Ishikawa (cell line): ENCODE results near the gene AKIP1.

Experiments used
- CEBPB ChIP-seq: IDR thresholded peaks from 2 replicates; pipeline ENCODE4 v1.6.1; 2012
- CREB1 ChIP-seq: IDR thresholded peaks from 2 replicates; pipeline ENCODE4 v1.6.1; 2012; ENCODE audit warnings: low read depth
- EGR1 ChIP-seq: IDR thresholded peaks from 2 replicates; pipeline ENCODE4 v1.6.1; 2012
- EP300 ChIP-seq: IDR thresholded peaks from 2 replicates; pipeline ENCODE4 v1.6.1; 2012; ENCODE audit warnings: borderline replicate concordance
- FOXM1 ChIP-seq: IDR thresholded peaks from 2 replicates; pipeline ENCODE4 v1.6.1; 2012; ENCODE audit warnings: low read depth, borderline replicate concordance
- NFIC ChIP-seq: IDR thresholded peaks from 2 replicates; pipeline ENCODE4 v1.6.1; 2012
- RAD21 ChIP-seq: IDR thresholded peaks from 2 replicates; pipeline ENCODE4 v1.6.1; 2012; ENCODE audit warnings: low read depth
- TAF1 ChIP-seq: IDR thresholded peaks from 2 replicates; pipeline ENCODE4 v1.6.1; 2012; ENCODE audit warnings: low read depth, mild to moderate bottlenecking
- TCF12 ChIP-seq: IDR thresholded peaks from 2 replicates; pipeline ENCODE4 v1.6.1; 2012; ENCODE audit warnings: low read depth
- TEAD4 ChIP-seq: IDR thresholded peaks from 2 replicates; pipeline ENCODE4 v1.6.1; 2012
- YY1 ChIP-seq: IDR thresholded peaks from 2 replicates; pipeline ENCODE4 v1.6.1; 2012; ENCODE audit warnings: low read depth
- ZBTB7A ChIP-seq: IDR thresholded peaks from 2 replicates; pipeline ENCODE4 v1.6.1; 2012; ENCODE audit warnings: low read depth
- TF ChIP-seq, protein P1 (sequence below): IDR thresholded peaks from 2 replicates; pipeline ENCODE4 v1.6.1; 2012
- TF ChIP-seq, protein P2 (sequence below): IDR thresholded peaks from 2 replicates; pipeline ENCODE4 v1.6.1; 2012
- TF ChIP-seq, protein P3 (sequence below): IDR thresholded peaks from 2 replicates; pipeline ENCODE4 v1.6.1; 2012; ENCODE audit warnings: low read depth, mild to moderate bottlenecking

AKIP1 gene, protein sequence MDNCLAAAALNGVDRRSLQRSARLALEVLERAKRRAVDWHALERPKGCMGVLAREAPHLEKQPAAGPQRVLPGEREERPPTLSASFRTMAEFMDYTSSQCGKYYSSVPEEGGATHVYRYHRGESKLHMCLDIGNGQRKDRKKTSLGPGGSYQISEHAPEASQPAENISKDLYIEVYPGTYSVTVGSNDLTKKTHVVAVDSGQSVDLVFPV

DNA sequence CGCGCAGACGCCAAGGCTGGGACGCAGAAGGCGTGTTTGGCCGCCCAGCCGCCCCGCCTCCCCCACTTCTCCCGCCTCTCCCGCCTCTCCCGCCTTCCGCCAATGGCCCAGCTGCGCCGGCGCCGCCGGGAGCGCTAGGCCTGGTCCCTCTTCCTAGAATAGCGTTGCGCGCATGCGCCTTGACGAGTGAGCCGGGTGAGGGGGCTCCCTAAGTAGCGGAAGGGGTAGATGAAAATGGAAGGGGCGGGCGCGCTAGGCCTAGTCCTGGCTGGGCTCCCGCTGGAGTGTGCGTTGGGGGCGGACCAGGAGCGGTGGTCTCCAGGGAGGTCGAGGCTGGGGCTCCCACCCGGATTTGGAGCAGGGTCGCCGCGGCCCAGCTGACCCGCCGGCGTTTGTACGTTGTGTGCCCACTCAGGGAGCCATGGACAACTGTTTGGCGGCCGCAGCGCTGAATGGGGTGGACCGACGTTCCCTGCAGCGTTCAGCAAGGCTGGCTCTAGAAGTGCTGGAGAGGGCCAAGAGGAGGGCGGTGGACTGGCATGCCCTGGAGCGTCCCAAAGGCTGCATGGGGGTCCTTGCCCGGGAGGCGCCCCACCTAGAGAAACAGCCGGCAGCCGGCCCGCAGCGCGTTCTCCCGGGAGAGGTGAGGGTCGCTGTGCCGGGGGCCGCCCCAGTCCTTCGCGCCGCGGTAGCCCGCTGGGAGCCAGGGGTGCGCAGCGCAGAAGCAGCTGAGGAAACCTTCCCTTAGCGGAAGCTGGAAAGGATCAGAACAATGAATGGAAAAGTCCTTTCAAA lies at the start of gene AKIP1:
Gene AKIP1 (plus strand): TSS at position 161 of the 795 bp plus-strand sequence. CDS start 261 bp downstream, at position 422.
- TF ChIP-seq TEAD4 (no peak), TAF1 (peak; percentile 60), ZBTB7A (peak; percentile 96)
- TF ChIP-seq, protein P1, sequence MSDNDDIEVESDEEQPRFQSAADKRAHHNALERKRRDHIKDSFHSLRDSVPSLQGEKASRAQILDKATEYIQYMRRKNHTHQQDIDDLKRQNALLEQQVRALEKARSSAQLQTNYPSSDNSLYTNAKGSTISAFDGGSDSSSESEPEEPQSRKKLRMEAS = peak; percentile 45; the same call in 1 of the 2 replicates

DNA sequence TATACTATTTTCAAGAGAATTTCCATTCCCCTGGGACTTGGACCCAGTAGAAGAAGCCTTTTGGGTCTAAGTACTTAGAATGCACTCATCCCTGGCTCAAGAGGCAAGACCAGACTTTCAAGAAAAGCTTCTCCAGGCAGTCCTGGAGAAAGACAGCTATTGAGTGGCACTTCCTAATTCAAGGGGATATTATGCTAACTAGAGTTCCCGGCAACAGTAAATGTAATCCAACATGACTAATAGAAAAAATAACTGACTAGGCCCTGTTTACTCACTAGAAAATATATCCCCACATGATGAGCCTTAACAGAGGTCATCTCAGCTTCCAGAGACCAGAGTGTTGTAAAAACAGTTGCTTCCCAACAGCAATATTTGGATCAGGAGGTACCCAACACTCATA lies 47.2 kb upstream of the AKIP1 start:
- TF ChIP-seq YY1 (no peak), CEBPB (no peak), ZBTB7A (no peak), TAF1 (no peak), TCF12 (no peak), EGR1 (no peak), CREB1 (no peak), RAD21 (no peak), EP300 (no peak), TEAD4 (no peak), FOXM1 (no peak), NFIC (no peak)
- TF ChIP-seq, protein P1 = no peak
- TF ChIP-seq, protein P2, sequence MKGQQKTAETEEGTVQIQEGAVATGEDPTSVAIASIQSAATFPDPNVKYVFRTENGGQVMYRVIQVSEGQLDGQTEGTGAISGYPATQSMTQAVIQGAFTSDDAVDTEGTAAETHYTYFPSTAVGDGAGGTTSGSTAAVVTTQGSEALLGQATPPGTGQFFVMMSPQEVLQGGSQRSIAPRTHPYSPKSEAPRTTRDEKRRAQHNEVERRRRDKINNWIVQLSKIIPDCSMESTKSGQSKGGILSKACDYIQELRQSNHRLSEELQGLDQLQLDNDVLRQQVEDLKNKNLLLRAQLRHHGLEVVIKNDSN = no peak
- TF ChIP-seq, protein P3, sequence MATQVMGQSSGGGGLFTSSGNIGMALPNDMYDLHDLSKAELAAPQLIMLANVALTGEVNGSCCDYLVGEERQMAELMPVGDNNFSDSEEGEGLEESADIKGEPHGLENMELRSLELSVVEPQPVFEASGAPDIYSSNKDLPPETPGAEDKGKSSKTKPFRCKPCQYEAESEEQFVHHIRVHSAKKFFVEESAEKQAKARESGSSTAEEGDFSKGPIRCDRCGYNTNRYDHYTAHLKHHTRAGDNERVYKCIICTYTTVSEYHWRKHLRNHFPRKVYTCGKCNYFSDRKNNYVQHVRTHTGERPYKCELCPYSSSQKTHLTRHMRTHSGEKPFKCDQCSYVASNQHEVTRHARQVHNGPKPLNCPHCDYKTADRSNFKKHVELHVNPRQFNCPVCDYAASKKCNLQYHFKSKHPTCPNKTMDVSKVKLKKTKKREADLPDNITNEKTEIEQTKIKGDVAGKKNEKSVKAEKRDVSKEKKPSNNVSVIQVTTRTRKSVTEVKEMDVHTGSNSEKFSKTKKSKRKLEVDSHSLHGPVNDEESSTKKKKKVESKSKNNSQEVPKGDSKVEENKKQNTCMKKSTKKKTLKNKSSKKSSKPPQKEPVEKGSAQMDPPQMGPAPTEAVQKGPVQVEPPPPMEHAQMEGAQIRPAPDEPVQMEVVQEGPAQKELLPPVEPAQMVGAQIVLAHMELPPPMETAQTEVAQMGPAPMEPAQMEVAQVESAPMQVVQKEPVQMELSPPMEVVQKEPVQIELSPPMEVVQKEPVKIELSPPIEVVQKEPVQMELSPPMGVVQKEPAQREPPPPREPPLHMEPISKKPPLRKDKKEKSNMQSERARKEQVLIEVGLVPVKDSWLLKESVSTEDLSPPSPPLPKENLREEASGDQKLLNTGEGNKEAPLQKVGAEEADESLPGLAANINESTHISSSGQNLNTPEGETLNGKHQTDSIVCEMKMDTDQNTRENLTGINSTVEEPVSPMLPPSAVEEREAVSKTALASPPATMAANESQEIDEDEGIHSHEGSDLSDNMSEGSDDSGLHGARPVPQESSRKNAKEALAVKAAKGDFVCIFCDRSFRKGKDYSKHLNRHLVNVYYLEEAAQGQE = no peak

DNA sequence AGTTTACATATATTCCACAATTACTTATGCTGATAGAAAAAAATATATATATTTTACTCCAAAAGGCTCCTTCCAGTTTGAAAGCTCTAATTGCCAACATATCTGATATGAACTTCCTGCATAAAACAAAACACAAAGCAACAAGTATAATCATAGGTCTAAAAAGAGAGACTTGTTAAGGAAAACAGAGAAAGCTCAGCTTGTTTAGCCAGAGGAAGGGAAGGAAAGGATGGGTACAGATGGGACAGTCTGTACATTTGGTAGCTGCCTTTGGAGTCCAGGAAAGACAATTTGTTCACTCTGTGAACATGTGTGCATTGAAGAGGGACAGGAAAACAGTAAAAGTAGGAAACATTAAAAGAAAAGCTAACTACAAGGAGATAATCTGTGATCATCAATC lies 45.7 kb upstream of the AKIP1 start:
- TF ChIP-seq YY1 = no peak
- TF ChIP-seq, protein P2 = no peak
- TF ChIP-seq TEAD4 = no peak
- no peak for TF ChIP-seq CEBPB
- TF ChIP-seq CREB1 = no peak
- TF ChIP-seq TAF1 = no peak
- no peak for TF ChIP-seq EP300
- TF ChIP-seq RAD21 = no peak
- TF ChIP-seq TCF12 = no peak
- TF ChIP-seq, protein P3 = no peak
- TF ChIP-seq ZBTB7A = no peak
- TF ChIP-seq EGR1 = no peak

DNA sequence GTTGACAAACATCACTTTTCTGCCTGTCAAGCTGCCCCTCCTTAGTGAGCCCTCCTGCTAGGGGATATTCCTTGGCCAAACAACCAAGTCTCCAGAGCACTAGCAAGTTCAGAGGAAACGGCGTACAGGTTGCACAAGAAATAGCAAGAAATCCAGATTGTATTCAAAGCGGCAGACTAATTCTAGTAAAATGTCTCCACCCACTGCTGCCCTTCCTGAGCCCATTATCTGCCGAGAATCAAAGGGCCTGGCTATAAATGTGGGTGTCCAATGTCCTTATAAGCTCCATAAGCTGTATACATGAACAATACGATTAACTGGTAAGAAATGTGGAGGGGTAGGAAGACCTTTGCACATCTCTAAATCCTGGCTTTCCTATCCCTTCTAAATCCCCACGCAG lies 44.0 kb upstream of the AKIP1 start:
- TF ChIP-seq TCF12 (no peak), YY1 (no peak), TEAD4 (no peak), ZBTB7A (no peak), EP300 (no peak), CEBPB (0 out of 2 replicates have a peak, but pooled peaks have one; percentile 4), EGR1 (no peak)
- TF ChIP-seq, protein P3 = no peak
